Activated CD4-positive, alpha-beta T cell treated with anti-CD3 and anti-CD28 coated beads for 48 hours (primary cell): ENCODE data around the gene CEP76.
"Not testable (repeated sequence)": the region's sequence is repeated elsewhere in the genome, so short reads cannot be mapped to it uniquely, and the experiment has no call there.

ENCODE experiments used
- DNase-seq: peaks from one replicate; pipeline ENCODE4 v3.0.0-alpha.2; 2020

CEP76 gene

DNA sequence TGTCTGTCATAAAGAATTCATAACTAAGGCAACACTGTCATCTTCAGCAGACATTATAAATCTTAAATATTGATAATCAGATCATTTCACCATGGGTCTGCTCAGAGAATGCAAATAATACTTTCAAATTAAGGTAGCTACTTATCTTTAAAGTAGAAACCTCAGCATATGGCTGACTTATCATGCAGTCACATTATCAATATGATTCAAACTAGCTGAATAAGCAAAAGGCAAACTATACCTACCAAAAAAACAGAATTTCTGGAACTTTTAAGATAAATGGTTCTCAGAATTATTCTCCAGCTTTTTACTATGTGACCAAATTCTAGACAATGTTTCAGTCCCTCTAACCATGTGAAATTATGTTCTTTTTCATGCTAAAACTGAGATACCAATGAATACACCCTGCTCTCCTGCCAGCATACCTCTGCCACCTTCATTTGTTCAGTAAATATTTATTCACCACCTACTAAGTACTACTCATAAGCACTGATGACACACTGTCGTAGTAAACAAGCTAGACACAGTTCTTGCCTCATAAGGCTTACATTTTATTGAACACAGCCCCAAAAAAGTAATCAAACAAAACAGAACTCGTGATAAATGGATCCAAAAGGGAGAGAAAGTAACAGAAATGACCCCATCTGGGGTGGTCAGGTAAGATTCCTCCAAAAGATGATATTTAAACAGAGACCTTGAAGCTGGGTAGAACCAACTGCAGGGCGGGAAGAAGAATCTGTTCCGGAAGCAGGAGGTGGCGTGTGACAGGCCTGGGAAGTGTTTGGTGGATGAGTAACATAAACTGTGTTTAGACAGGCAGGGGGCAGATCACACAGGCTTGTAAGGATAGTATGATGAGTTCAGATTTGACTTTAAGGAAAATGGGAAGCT is 62.3 kb downstream of the CEP76 start:
- no peak for DNase-seq

DNA sequence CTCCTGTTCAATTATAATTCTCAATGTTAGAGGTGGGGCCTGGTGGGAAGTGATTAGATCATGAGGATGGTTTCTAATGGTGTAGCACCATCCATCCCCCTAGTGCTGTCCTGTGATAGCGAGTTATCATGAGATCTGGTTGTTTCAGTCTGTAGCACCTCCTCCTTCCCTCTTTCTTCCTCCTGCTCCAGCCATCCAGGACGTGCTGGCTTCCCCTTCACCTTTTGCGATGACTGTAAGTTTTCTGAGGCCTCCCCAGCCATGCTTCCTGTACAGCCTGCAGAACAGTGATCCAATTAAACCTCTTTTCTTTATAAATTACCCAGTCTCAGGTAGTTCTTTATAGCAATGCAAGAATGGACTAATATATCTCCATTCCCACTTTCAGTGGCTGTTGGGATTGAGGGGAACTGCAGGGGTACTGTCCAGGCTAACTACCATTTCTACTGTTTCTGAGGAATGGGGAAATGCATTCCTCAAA is 63.8 kb downstream of the CEP76 start:
- no peak for DNase-seq

DNA sequence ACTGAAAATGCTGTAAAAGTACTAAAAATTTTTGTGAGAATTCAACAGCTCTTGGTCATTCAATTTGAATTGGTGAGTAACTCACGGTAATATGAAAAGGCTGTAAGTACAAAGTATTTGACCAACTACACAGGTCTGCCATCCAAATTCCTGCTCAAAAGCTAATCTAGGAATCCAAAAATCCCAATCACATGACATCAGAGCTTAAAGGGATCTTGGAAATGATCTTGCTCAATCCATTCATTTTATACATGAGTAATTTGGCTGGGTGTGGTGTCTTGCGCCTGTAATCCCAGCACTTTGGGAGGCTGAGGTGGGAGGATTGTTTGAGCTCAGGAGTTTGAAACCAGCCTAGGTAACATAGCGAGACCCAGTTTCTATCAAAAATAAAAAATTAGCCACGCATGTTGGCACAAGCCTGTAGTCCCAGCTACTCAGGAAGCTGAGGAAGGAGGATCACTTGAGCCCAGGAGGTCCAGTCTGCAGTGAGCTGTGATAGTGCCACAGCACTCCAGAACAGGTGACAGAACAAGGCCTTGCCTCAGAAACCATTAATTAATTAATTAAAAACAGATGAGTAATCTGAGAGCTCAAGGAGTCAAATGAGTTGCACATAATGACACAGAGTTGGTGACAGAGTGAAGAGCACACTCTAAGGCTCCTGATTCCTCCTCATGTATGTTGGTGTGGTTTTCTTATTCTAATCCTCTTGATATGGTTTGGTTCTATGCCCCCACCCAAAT is 64.5 kb downstream of the CEP76 start:
- no peak for DNase-seq

DNA sequence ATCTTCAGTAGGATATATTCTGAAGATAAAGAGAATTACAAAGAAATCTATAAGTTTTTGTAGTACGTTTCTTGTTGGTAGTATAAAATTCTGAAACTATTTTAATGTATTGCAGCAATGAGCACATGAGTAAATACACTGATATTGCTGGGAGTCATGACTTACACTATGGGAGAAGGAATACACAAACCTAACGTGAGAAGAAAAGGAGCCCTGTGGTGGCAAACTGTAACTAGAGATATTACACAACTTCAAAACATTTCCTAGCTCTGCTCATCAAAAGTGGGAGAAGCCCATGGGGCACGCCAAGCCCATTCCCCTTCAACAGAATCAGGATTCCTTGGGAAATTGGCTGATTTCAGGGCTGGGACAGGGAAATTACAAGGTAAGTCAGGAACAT is 65.1 kb downstream of the CEP76 start:
- DNase-seq = no peak

DNA sequence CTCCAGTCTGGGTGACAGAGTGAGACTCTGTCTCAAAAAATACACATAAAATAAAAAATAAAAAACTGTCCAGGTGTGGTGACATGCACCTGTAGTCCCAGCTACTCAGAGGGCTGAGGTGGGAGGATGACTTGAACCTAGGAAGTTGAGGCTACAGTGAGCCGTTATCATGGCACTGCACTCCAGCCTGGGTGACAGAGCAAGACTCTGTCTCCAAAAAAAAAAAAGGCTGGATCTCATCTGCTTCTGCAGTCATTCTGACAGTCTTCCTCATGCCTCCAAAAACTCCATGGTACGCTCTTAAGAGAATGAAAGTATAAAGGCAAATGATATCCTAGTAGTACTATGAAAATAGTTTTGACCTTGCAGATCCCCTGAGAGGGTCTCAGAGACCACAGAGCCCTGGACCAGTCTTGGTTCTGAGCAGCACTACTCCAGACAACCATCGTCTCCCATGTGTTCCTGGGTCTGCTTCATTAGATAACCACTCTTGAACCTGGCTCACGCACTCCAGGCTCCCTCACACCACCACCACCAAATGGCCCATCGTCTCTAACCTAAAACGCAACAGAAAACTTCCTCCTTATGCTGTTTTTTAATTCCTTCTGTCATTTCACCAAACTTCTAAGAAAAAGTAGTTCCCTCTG is 70.6 kb downstream of the CEP76 start:
- DNase-seq = no peak

DNA sequence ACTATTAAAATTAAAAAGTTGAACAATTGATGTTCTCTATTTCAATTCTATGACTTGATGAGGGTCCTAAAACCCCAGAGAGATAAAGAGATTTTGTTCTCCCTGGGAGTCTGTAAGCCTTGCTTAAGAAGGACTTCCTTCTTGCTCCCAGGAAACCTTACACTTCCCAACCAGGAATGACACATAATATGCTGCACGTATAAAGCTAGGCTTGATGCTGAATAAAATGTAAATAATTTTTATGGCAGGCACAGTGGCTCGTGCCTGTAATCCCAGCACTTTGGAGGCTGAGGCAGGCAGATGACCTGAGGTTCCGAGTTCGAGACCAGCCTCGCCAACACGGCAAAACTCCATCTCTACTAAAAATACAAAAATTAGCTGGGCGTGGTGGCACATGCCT is 72.4 kb downstream of the CEP76 start:
- DNase-seq = no peak

DNA sequence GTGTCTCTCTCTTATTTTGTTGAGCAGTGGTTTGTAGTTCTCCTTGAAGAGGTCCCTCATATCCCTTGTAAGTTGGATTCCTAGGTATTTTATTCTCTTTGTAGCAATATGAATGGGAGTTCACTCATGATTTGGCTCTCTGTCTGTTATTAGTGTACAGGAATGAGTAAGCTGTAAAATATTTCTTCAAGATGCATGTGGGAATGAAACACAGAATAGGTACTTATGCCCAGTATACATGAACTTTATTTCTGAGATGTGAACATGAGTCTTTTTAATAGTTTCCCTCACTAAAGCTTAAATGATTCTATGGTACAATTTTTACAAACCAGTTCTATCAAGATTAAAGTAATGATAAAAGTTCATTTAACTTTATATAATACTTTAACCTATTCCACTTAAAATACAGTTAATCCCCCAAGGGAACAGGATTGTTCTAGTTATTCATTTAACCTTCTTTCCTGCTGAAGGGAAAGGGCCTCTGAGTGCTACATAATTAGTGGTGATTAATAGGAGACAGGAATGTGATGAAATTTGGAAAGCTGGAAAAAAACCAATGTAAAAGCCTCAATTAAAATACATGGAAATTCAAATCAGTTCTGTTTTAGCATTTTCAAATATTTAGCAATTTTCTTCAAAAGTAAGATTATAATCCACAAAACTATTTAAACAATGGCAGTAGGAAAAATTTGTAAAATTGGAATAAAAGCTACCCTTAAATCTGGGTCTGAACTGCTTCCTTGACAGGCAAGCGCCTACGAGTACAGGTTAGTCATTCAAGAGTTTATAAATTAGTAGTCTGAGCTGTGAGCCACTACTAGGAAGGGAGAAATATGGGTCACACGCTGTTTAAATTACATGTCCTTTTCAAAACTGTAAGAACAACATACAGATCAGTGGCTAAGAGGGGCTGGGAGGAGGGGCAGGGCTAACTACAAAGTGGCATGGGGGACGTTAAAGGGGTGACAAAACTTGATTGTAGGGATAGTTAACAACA is 73.5 kb downstream of the CEP76 start:
- DNase-seq = no peak

DNA sequence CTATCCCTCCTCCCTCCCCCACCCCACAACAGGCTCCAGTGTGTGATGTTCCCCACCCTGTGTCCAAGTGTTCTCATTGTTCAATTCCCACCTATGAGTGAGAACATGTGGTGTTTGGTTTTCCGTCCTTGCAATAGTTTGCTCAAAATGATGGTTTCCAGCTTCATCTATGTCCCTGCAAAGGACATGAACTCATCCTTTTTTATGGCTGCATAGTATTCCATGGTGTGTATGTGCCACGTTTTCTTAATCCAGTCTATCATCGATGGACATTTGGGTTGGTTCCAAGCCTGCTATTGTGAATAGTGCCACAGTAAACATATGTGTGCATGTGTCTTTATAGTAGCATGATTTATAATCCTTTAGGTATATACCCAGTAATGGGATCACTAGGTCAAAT is 75.3 kb downstream of the CEP76 start:
- DNase-seq = not testable (repeated sequence)

DNA sequence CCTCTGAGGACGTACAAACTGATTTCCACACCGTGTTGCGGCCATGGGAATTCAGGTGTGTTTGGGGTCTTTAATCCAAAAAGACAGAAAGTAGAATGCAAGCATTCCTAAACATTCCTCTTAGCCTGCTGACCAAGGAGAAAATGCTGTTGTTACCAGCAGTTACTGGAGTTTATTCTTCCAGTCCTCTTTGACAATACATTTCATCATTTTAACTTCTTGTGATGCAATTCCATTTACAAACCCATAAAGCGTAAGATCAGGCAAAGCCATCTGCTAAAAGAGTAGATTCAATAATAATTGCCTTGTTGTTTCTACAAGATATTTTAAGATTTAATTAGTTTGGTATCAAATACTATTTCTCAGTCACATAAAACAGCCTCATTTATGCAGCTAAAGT is 77.3 kb downstream of the CEP76 start:
- no peak for DNase-seq
